AG09309 (cell line): ENCODE data around the gene PTH2R.

ENCODE experiments used
- DNase-seq: peaks from one replicate; pipeline ENCODE4 v3.0.0-alpha.2; 2010; ENCODE audit warnings: low read depth
- H3K4me3 ChIP-seq: 2 replicates; pipeline ENCODE4 v1.5.1; 2011; ENCODE audit warnings: mild to moderate bottlenecking, low read depth, low read length, moderate library complexity; ENCODE audit not compliant: control insufficient read depth
- CTCF ChIP-seq: IDR thresholded peaks from 2 replicates; pipeline ENCODE4 v1.5.1; 2011; ENCODE audit warnings: mild to moderate bottlenecking, low read depth, low read length, inconsistent platforms; ENCODE audit not compliant: insufficient read depth, control insufficient read depth; ENCODE audit errors: missing control alignments

PTH2R gene

DNA sequence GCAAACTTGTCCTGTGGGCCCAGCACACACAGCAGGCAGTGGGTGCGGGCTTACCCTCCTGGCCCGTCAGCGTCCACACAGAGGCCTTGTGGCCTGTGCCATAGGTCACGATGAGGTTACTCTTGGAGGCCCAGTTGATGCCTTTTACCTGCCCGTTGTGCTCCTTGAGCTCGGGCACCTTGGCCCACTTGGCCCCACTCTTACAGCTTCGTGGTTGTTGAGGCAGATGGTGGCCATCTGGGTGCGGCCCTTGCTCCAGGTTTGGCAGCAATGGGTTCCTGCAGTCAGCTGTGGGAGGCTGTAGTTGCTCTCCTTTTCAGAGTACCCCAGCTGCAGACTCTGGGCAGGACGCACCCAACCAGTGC, 45.5 kb upstream of the PTH2R start:
- TF ChIP-seq CTCF = no peak
- no peak overlapping the region for H3K4me3 ChIP-seq
- no peak for DNase-seq

- peak; percentile 47 for DNase-seq
- no peak overlapping the region for H3K4me3 ChIP-seq
- no peak for TF ChIP-seq CTCF
These were observed 43.1 kb upstream of the PTH2R start for GRCh38 chr2:208363485-208363884.

DNA sequence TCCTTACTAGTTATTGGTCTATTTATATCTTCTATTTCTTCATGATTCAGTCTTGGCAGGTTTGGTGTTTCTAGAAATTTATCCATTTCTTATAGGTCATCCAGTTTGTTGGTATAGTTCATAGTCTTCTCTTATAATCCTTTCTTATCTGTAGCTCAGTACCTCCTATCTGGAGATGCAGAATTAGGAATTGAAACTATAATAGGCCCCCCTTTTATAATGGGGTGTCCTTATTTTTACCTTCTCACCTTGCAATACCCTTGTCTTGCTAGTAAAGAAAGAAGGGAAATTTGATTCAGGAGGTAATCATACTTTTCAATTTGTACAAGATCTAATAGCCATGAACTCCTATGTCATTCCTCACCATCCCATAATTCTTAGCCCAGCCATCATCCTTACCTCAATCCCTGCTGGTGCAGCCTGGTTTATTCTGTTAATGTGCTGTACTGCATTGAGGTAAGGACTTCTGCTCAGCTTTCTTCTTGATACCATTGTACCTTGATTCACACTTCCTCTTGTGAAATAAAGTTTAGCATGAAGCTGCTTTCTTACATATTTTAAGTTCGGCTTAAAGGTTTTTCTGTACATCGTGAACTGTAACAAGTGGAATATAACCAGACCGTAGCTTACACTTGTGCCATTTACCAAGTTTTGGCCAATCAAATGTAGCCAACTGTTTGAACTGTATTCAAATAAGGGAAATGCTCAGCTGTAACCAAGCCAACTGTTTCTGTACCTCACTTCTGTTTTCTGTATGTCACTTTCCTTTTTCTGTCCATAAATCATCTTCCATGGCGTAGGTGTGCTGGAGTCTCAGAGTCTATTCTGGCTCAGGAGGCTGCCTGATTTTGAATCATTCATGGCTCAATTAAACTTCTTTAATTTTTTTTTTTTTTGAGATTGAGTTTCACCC, 40.1 kb upstream of the PTH2R start:
- no peak overlapping the region for H3K4me3 ChIP-seq
- TF ChIP-seq CTCF = no peak
- DNase-seq = no peak

DNA sequence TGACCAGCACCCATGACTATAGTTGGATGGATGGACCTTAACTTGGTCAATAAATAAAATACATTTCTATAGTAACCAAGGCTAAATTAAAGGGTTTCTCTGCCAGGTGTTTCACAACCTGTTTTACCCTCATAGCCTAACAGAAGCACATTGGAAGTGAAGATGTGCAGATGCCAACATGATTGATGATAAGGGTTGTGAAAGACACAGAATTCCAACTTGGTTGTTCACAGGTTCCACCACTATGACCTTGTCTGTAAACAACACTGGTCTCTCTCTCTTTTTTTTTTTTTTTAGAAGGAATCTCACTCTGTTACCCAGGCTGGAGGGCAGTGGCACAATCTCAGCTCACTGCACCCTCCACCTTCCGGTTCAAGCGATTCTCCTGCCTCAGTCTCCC, 37.5 kb upstream of the PTH2R start:
- no peak for TF ChIP-seq CTCF
- no peak for DNase-seq
- H3K4me3 ChIP-seq = no peak overlapping the region

DNA sequence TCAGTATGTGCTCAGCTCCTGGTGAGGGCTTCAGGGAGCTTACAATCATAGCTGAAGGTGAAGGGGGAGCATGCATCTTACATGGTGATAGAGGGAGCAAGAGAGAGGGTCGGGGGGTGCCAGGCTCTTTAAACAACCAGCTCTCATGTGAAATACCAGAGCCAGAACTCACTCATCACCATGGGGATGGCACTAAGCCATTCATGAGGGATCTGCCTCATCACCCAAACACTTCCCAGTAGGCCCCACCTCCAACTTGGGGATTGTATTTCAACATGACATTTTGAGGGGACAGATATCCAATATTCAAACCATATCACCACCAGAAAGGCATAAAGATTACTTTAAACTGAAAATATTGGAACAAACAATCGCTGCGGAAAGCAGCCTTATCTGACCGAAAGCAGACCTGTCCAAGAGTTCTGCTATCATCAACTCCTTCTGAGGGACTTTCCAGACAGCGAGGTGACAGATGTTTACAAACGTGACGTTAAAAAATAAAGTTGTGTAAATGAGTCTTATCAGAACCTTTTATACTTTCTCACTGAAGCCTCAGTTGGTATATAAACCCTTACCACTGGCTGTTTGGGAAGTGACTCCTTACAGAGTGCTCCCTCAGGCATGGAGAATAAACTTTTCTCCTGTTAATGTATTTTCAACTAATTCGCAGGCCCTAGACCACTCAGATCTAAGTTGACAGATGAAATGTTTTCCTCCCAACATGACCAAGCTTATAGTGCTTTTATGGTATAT, 35.5 kb upstream of the PTH2R start:
- no peak overlapping the region for H3K4me3 ChIP-seq
- DNase-seq = no peak
- no peak for TF ChIP-seq CTCF

DNA sequence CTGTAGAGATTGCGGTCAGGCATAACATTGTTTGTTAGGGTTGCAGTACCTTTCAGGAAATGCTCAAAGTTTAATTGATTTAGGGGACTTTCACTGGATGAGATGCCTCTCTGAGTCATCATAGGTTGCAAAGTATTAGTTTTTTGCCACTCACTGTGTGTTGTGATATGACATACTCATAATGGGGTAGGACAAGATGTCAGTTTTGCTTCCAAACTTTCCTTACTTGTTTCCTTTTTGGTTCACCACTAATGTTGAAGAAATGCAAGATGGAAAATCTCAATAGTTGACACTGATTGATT, 35.0 kb upstream of the PTH2R start:
- H3K4me3 ChIP-seq = no peak overlapping the region
- no peak for DNase-seq
- TF ChIP-seq CTCF = no peak
